ENCODE data around the gene SSMEM1.

DNA sequence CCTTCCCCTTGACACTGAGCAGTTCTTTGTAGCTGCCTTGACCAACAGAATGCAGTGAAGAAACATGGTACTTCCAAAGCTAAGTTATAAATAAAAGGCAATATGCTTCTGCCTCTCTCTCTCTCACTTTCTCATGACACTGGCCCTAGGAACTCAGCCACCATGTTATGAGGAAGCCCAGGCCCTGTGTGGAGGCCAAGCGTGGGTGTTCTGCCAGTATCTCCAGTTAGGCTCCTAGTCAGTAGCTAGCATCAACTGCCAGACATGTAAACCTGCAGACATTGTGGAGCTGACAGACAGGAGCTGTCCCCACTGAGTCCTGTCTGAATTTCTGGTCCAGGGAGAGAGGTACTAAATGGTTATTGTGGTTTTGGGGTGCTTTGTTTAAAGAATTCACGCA is 47.6 kb upstream of the SSMEM1 start:
- TF ChIP-seq, protein P1, sequence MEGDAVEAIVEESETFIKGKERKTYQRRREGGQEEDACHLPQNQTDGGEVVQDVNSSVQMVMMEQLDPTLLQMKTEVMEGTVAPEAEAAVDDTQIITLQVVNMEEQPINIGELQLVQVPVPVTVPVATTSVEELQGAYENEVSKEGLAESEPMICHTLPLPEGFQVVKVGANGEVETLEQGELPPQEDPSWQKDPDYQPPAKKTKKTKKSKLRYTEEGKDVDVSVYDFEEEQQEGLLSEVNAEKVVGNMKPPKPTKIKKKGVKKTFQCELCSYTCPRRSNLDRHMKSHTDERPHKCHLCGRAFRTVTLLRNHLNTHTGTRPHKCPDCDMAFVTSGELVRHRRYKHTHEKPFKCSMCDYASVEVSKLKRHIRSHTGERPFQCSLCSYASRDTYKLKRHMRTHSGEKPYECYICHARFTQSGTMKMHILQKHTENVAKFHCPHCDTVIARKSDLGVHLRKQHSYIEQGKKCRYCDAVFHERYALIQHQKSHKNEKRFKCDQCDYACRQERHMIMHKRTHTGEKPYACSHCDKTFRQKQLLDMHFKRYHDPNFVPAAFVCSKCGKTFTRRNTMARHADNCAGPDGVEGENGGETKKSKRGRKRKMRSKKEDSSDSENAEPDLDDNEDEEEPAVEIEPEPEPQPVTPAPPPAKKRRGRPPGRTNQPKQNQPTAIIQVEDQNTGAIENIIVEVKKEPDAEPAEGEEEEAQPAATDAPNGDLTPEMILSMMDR (IDR thresholded peaks at IDR 0.05) = no peak
- no peak for TF ChIP-seq POLR2A (IDR thresholded peaks at IDR 0.05)

All from prostate gland (tissue), 2 donors.